Tibial nerve (tissue), 3 donors: ENCODE measurements around the gene SEC22C.

Experiments used
- POLR2A ChIP-seq, 2 donors: fragments of 450-650 bp; IDR thresholded peaks; one replicate each; pipeline ENCODE4 v1.6.1; 2017; ENCODE audit warnings: antibody characterized with exemption in 2 of 2, mild to moderate bottlenecking in 2 of 2, moderate library complexity in 2 of 2
- TF ChIP-seq, protein P1 (sequence below), 5 experiments: fragments of 200-600 bp in 3 of 5; fragments of 450-650 bp in 2 of 5; sonication (generic) in 3 of 5; IDR thresholded peaks; one replicate each; pipeline ENCODE4 v1.5.1; 2016 to 2019; ENCODE audit warnings: antibody characterized with exemption in 5 of 5, mild to moderate bottlenecking in 3 of 5, moderate library complexity in 2 of 5

GRCh38 chr3:42508562-42508961 lies 73.2 kb downstream of the SEC22C start:
- no peak for TF ChIP-seq POLR2A (IDR thresholded peaks at IDR 0.05)
- TF ChIP-seq, protein P1, sequence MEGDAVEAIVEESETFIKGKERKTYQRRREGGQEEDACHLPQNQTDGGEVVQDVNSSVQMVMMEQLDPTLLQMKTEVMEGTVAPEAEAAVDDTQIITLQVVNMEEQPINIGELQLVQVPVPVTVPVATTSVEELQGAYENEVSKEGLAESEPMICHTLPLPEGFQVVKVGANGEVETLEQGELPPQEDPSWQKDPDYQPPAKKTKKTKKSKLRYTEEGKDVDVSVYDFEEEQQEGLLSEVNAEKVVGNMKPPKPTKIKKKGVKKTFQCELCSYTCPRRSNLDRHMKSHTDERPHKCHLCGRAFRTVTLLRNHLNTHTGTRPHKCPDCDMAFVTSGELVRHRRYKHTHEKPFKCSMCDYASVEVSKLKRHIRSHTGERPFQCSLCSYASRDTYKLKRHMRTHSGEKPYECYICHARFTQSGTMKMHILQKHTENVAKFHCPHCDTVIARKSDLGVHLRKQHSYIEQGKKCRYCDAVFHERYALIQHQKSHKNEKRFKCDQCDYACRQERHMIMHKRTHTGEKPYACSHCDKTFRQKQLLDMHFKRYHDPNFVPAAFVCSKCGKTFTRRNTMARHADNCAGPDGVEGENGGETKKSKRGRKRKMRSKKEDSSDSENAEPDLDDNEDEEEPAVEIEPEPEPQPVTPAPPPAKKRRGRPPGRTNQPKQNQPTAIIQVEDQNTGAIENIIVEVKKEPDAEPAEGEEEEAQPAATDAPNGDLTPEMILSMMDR (IDR thresholded peaks at IDR 0.05) = no peak
